ENCODE results near the gene PRPF38A.

Gene PRPF38A

GRCh38 chr1:52423055-52423454, 18.7 kb downstream of the PRPF38A start:
- no peaks in the 10 kb centered on the region for H3K79me2 ChIP-seq
- no peaks in the 10 kb centered on the region for H3K9me3 ChIP-seq (ENCODE audit: control insufficient read depth, low read length)
- H3K4me3 ChIP-seq (ENCODE audit: low read depth, low read length), result no peak overlapping the region
- no peak overlapping the region for H2AFZ ChIP-seq
- TF ChIP-seq CTCF (IDR thresholded peaks at IDR 0.05), result no peak
- no peak overlapping the region for H3K27ac ChIP-seq
- H3K36me3 ChIP-seq (ENCODE audit: control insufficient read depth, insufficient read depth, low read length), result no peaks in the 10 kb centered on the region
- H3K4me2 ChIP-seq (ENCODE audit: low read length), result no peak overlapping the region
- no peak overlapping the region for H3K9ac ChIP-seq
- H3K4me1 ChIP-seq, result no peaks in the 10 kb centered on the region
- no peaks in the 10 kb centered on the region for H3K27me3 ChIP-seq (ENCODE audit: control insufficient read depth, insufficient read depth, low read length)

DNA sequence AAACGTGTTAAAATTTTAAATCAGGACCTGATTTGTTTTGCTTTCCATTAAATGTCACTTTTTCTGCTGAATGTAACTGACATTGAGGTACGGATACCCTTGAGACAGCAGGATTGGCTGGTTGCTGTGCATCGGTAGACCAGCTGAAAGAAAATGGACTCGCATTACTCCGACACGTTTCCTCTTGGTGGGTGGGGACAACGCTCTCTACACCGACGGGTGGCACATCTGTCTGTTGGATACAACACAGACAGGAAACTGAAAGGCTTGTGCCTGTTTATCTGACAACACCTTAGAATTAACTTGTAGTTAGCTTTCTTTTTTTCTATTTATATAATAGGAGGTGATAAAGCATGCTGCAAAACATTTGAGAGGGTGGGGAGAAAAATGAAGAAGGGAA, 19.4 kb downstream of the PRPF38A start:
- no peak overlapping the region for H3K27ac ChIP-seq

DNA sequence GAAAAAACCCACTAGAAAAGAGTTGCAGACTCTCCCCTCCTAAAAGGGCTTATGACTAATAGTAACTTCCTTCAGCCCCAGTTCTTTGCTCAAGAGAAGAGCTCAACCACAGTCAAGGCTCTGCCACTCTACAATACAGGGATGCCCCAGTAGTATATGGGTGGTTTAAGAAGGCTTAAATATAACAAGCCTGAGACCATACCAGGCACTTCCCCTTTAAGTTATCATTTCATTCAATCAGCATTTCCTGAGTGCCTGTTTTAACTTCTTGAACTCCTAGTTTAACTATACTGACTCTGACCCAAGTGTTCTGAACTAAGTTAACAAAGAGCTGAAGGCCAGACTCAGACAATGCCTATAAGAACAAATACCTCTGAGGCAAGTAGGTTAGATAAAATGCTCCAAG, 19.8 kb downstream of the PRPF38A start:
- no peak overlapping the region for H3K4me2 ChIP-seq (ENCODE audit: low read length)
- H3K9me3 ChIP-seq (ENCODE audit: control insufficient read depth, low read length), result no peaks in the 10 kb centered on the region
- H3K36me3 ChIP-seq (ENCODE audit: control insufficient read depth, insufficient read depth, low read length), result no peaks in the 10 kb centered on the region
- no peaks in the 10 kb centered on the region for H3K27me3 ChIP-seq (ENCODE audit: control insufficient read depth, insufficient read depth, low read length)
- no peak overlapping the region for H3K9ac ChIP-seq
- TF ChIP-seq CTCF (IDR thresholded peaks at IDR 0.05), result no peak
- no peaks in the 10 kb centered on the region for H3K79me2 ChIP-seq
- H3K4me1 ChIP-seq, result no peaks in the 10 kb centered on the region
- no peak overlapping the region for H2AFZ ChIP-seq
- H3K4me3 ChIP-seq (ENCODE audit: low read depth, low read length), result no peak overlapping the region
- H3K27ac ChIP-seq, result no peak overlapping the region

More for the DNA sequence above, 19.4 kb downstream of the PRPF38A start:
- Histone ChIP-seq H2AFZ (no peak overlapping the region), H3K36me3 (ENCODE audit: control insufficient read depth, insufficient read depth, low read length) (no peaks in the 10 kb centered on the region), H3K4me2 (ENCODE audit: low read length) (no peak overlapping the region), H3K27me3 (ENCODE audit: control insufficient read depth, insufficient read depth, low read length) (no peaks in the 10 kb centered on the region), H3K9me3 (ENCODE audit: control insufficient read depth, low read length) (no peaks in the 10 kb centered on the region), H3K4me3 (ENCODE audit: low read depth, low read length) (no peak overlapping the region), H3K9ac (no peak overlapping the region), H3K79me2 (no peaks in the 10 kb centered on the region), H3K4me1 (no peaks in the 10 kb centered on the region)
- TF ChIP-seq CTCF (IDR thresholded peaks at IDR 0.05), result no peak

DNA sequence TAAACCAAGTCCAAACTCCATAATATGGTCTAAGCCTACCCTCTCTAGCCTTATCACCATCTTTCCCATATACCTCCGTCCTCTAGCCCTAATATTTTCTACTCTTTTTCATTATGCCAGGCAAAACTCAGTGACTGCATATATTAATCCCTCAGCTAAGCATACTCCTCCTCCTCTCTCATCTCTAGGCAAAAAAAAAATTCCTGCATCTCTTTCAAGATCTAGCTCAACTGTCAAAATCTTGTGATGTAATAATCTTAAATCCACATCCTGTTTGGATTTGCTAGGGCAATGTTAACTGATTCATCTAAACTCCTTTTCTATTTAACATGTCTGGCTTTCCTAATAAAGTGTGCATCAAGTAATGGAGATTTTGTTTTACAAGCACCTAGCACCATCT, 20.4 kb downstream of the PRPF38A start:
- H3K4me1 ChIP-seq, result no peaks in the 10 kb centered on the region
- no peaks in the 10 kb centered on the region for H3K27me3 ChIP-seq (ENCODE audit: control insufficient read depth, insufficient read depth, low read length)
- H2AFZ ChIP-seq, result no peak overlapping the region
- no peak for TF ChIP-seq CTCF (IDR thresholded peaks at IDR 0.05)
- no peak overlapping the region for H3K4me2 ChIP-seq (ENCODE audit: low read length)
- no peaks in the 10 kb centered on the region for H3K79me2 ChIP-seq
- no peaks in the 10 kb centered on the region for H3K36me3 ChIP-seq (ENCODE audit: control insufficient read depth, insufficient read depth, low read length)
- H3K27ac ChIP-seq, result no peak overlapping the region
- no peak overlapping the region for H3K4me3 ChIP-seq (ENCODE audit: low read depth, low read length)
- H3K9ac ChIP-seq, result no peak overlapping the region
- no peaks in the 10 kb centered on the region for H3K9me3 ChIP-seq (ENCODE audit: control insufficient read depth, low read length)

DNA sequence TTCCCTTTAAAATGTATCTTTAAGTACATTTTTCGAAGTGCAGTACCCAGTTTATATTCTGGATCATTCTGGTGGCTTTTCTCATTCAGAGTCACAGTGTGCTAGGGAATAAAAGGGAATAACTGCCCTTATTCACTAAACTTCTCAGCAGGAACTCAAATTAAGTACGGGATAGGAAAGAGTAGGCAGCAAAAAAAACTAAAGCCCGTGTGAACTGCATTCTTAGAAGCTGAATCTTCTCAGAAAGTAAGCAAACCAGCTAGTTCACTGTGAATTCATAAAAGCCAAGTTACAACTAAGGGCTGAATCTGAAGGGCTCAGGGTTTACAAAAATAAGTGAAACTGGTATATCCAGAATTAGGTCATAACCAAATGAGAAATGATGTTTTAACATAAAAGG, 22.0 kb downstream of the PRPF38A start:
- H2AFZ ChIP-seq, result no peak overlapping the region
- H3K4me2 ChIP-seq (ENCODE audit: low read length), result no peak overlapping the region
- no peaks in the 10 kb centered on the region for H3K9me3 ChIP-seq (ENCODE audit: control insufficient read depth, low read length)
- no peak overlapping the region for H3K4me3 ChIP-seq (ENCODE audit: low read depth, low read length)
- no peak for TF ChIP-seq CTCF (IDR thresholded peaks at IDR 0.05)
- no peaks in the 10 kb centered on the region for H3K79me2 ChIP-seq
- no peaks in the 10 kb centered on the region for H3K4me1 ChIP-seq
- no peak overlapping the region for H3K9ac ChIP-seq
- H3K27ac ChIP-seq, result no peak overlapping the region
- H3K36me3 ChIP-seq (ENCODE audit: control insufficient read depth, insufficient read depth, low read length), result no peaks in the 10 kb centered on the region
- no peaks in the 10 kb centered on the region for H3K27me3 ChIP-seq (ENCODE audit: control insufficient read depth, insufficient read depth, low read length)
